ENCODE data around the gene ZC4H2.
"Not testable (repeated sequence)": the region's sequence is repeated elsewhere in the genome, so short reads cannot be mapped to it uniquely, and the experiment has no call there.

ZC4H2 gene

GRCh38 chrX:64975989-64976672, at the start of gene ZC4H2:
Gene ZC4H2 (minus strand): TSS chrX:64976450. CDS start chrX:64976377, 73 bp downstream.
- H3K4me3 ChIP-seq (replicated peaks in 1 of 2; ENCODE audit: low read depth in 2 of 2, low read length in 2 of 2): peak within 1 kb of the TSS; percentile 59 to 62
- TF ChIP-seq CTCF (IDR thresholded peaks at IDR 0.05; ENCODE audit: low read depth, low read length): no peak
- peak; percentile 78 to 83 for DNase-seq (ENCODE audit: low read depth in 2 of 2)

- no peak overlapping the region for H3K4me3 ChIP-seq (replicated peaks in 1 of 2; ENCODE audit: low read depth in 2 of 2, low read length in 2 of 2)
- DNase-seq (ENCODE audit: low read depth in 2 of 2): no peak
- TF ChIP-seq CTCF (IDR thresholded peaks at IDR 0.05; ENCODE audit: low read depth, low read length): no peak
Measured at GRCh38 chrX:65017451-65017850, 41.2 kb upstream of the ZC4H2 start.

- H3K4me3 ChIP-seq (replicated peaks in 1 of 2; ENCODE audit: low read depth in 2 of 2, low read length in 2 of 2): no peak overlapping the region
- DNase-seq (ENCODE audit: low read depth in 2 of 2): no peak
- no peak for TF ChIP-seq CTCF (IDR thresholded peaks at IDR 0.05; ENCODE audit: low read depth, low read length)
Measured at GRCh38 chrX:65014230-65014629, 38.0 kb upstream of the ZC4H2 start.

- TF ChIP-seq CTCF (IDR thresholded peaks at IDR 0.05; ENCODE audit: low read depth, low read length): no peak
- DNase-seq (ENCODE audit: low read depth in 2 of 2): no peak
- no peak overlapping the region for H3K4me3 ChIP-seq (replicated peaks in 1 of 2; ENCODE audit: low read depth in 2 of 2, low read length in 2 of 2)
Measured at GRCh38 chrX:65009459-65009858, 33.2 kb upstream of the ZC4H2 start.

- DNase-seq (ENCODE audit: low read depth in 2 of 2): not testable (repeated sequence)
Measured at GRCh38 chrX:65002208-65002607, 26.0 kb upstream of the ZC4H2 start.

GRCh38 chrX:64996805-64997204, 20.6 kb upstream of the ZC4H2 start:
- no peak for TF ChIP-seq CTCF (IDR thresholded peaks at IDR 0.05; ENCODE audit: low read depth, low read length)
- DNase-seq (ENCODE audit: low read depth in 2 of 2): no peak
- no peak overlapping the region for H3K4me3 ChIP-seq (replicated peaks in 1 of 2; ENCODE audit: low read depth in 2 of 2, low read length in 2 of 2)

More at GRCh38 chrX:65002208-65002607, 26.0 kb upstream of the ZC4H2 start:
- H3K4me3 ChIP-seq (replicated peaks in 1 of 2; ENCODE audit: low read depth in 2 of 2, low read length in 2 of 2): not testable (repeated sequence)

- TF ChIP-seq CTCF (IDR thresholded peaks at IDR 0.05; ENCODE audit: low read depth, low read length): no peak
- no peak for DNase-seq (ENCODE audit: low read depth in 2 of 2)
- H3K4me3 ChIP-seq (replicated peaks in 1 of 2; ENCODE audit: low read depth in 2 of 2, low read length in 2 of 2): no peak overlapping the region
Measured at GRCh38 chrX:64994131-64994798, 18.0 kb upstream of the ZC4H2 start.
